GM12892 (cell line): ENCODE data around the gene GPR31.

Experiments used
- POLR2A ChIP-seq: IDR thresholded peaks from 2 replicates; pipeline ENCODE4 v1.6.1; 2011; ENCODE audit warnings: low read depth, low read length, control low read depth
- TAF1 ChIP-seq: IDR thresholded peaks from 2 replicates; pipeline ENCODE4 v1.6.1; 2011; ENCODE audit warnings: low read depth, mild to moderate bottlenecking, control low read depth, low read length, borderline replicate concordance

GRCh38 chr6:167107787-167108186 lies 50.0 kb downstream of the GPR31 start:
- TF ChIP-seq TAF1: no peak
- TF ChIP-seq POLR2A: no peak
